ENCODE measurements around the gene DGKE.

Gene DGKE

DNA sequence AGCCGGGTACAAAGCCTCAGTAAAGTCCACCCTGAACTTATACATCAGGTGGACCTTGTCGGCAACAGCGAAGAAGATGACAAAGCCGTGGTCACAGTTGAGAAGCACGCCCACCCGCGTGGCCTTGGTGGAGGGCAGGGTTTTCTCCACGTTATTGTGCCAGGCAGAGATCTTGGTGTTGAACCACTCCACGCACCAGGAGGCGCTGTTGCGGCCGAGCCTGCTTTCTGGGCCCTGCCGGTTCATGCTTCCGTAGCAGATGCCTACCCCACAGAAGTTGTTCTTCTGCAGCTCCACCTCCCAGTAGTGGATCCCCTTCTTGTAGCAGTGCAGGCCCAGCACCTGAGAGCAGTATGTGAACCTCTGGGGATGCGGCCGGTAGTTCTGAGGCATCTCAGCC, 57.8 kb downstream of the DGKE start:
- DNase-seq: peak; percentile 33

GRCh38 chr17:56892333-56892732, 58.4 kb downstream of the DGKE start:
- DNase-seq: no peak

DNA sequence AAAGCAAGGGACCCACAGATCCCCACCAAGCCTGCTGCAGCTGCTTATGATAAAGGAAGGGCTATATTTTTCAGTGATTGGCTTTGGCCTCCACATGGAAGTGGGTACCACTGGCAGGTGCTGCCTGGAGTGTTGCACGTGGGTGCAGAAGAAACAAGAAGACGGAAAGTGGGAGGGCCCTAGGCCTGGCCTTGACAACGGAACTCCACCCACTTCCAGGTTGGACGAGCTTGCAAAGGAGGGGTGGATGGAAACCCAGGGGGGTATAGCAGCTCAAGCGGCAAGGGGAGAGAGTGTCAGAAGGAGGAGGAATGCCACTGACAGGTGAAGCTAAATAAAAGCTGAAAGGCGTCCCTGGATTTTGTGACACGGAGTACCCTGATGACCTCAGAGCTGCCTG, 59.6 kb downstream of the DGKE start:
- DNase-seq: no peak

DNA sequence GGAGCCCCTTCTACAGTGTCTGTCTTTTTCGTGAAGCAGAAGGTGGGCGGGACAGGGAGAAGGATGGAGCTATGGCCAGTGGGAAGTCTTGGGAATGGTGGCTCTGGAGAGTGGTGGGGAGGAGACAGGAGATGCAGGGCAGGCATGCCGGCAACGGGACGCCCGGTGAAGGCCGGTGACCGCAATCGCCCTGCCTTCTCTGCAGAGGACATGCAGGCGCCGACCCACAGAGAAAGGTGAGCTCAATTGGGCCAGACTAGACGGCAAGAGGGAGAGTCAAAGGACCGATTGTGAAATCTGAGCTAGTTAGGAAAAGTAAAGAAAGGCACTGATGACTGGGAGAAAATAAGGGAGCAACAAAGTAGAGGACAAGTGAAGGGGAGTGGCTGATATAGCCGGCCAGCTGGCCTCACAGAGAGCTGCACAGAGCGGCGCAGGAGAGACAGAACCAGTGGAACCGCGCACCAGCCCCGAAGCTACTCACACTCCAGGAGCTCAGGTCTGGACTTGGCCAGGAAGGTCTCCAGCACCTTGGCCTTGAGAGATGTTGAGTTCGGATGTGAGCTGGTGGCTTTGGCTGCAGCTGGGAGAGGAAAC, 61.0 kb downstream of the DGKE start:
- DNase-seq: no peak

- no peak for DNase-seq
Measured at GRCh38 chr17:56896217-56896967, 62.4 kb downstream of the DGKE start.

DNA sequence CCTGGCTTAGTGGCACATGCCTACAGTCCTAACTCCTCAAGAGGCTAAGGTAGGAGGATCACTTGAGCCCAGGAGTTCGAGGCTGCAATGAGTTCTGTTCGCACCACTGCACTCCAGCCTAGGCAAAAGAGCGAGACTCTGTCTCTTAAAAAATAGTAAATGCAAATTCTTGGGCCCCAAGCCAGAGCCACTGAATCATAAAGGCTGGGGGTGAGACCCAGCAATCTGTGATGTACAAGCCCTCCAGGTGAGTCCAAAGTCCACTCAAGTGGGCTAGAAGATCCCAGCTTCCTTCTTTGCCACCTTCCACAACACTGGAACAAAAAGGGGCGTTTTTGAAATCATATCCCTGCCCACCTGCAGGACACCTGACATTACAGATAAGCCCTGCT, 63.0 kb downstream of the DGKE start:
- DNase-seq: no peak

GRCh38 chr17:56897646-56898424, 63.9 kb downstream of the DGKE start:
- no peak for DNase-seq

- no peak for DNase-seq
Measured at GRCh38 chr17:56898874-56899273, 64.9 kb downstream of the DGKE start.

GRCh38 chr17:56899403-56899802, 65.5 kb downstream of the DGKE start:
- no peak for DNase-seq

DNA sequence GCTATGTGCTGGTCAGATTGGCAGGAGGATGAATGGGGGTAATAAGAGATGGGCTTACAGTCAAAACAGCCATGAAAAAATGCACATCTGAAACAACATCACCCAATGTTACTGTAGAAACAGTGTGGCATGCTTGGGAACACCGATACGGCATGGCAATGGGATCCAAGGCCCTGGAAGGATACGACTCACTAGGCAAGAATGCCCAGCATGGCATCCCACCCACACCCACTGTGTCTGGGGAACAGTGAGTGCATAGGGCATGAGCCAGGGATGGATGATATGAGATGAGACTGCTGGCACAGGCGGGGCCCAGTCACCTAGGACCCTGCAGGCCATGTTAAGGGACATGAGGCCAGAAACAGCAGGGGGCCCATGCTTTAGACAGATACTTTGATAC, 68.4 kb downstream of the DGKE start:
- DNase-seq: no peak

DNA sequence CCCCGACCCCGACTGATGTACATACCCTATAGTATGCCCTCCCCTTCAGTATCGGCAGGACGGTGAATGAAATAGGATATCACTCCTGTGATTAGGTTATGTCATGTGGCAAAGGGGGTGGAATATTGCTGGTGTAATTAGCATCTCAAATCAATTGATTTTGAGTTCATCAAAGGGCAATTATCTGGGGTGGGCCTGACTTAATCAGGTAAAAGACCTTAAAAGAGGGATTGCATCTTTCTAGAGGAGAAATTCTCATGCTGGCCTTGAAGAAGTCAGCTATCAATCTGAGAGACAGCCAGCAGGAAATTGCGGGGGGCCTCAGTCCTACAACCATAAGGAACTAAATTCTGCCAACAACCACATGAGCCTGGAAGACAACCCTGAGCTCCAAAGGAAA, 69.6 kb downstream of the DGKE start:
- no peak for DNase-seq

- no peak for DNase-seq
Measured at GRCh38 chr17:56908001-56908542, 74.1 kb downstream of the DGKE start.

DNA sequence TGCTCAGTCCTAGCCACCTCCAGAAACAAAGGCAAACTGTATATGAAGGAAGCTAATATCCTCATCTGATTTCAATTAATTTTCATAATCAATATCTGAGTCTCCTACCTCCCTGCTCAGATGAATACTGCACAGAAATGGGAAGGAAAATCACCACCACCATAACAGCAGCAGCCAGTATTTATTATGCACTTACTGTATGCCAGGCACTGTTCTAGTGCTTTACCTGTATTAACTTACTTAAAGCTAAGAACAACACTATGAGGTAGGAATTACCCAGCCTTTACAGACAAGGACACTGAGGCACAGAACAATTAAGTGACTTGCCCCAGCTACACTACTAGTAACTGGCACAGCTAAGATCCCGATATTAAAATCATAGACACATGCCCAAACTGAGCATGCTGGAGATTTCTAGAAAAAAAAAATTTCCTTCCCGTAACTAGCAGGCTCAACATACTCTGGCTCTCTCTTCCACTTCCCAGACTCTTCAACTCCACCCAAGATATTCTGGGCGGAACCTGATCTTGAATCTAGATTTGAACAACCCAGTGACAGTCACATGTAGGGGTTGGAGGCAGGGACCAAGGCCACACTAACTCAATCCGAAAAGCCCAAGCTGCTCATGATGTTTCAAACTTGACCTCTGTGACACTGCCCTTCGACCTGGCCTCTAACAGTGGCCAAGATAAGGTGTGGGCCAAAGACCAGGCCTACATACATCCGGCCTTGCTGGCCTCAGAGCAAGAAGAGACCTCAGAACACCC, 76.0 kb downstream of the DGKE start:
- DNase-seq: no peak

DNA sequence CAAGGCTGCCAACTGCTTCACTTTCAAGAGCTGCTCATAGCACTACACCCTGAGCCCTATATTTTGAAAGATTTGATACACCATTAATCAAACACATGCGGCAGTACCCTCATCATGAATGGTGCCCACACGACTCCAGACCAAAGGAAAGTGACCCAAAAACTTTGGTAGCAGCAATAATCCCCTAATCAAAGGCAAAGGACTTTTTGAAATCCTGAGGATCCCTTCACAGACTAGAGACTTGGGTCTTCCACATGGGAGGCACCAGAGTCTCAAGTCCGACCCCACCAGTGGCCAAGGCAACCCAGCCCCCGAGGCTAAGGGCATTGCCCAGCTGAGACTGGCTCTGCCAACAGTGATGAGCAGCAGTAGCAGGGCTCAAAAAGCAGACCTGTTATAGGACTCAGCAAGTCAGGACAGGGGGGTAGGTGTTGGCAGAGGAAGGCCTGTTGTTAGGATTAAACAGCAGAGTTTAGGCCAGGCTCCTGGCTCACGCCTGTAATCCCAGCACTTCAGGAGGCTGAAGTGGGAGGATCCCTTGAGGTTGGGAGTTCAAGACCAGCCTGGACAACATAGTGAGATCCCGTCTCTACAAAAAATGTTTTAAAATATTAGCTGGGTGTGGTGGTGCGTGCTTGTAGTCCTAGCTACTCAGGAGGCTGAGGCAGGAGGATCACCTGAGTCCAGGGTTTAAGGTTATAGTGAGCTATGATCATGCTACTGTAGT, 76.7 kb downstream of the DGKE start:
- no peak for DNase-seq

GRCh38 chr17:56912105-56912999, 78.4 kb downstream of the DGKE start:
- DNase-seq: no peak

DNA sequence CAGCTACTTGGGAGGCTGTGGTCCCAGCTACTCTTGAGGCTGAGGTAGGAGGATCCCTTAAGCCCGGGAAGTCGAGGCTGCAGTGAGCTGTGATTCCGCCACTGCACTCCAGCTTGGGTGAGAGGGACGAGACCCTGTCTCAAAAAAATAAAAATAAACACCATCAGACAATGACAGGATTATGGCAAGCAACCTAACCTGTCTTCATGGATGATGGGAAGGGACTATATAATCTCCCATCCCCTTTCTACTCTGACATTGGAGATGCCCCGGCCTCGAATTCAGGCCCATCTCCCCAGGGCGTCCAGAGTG, 79.0 kb downstream of the DGKE start:
- DNase-seq: no peak

- no peak for DNase-seq
Measured at GRCh38 chr17:56913353-56913866, 79.5 kb downstream of the DGKE start.

GRCh38 chr17:56913867-56914580, 80.1 kb downstream of the DGKE start, which contains the start of gene TRIM25:
Gene TRIM25 (minus strand): TSS chr17:56914049. CDS start chr17:56913988, 61 bp downstream.
- DNase-seq: peak; percentile 85

GRCh38 chr17:56914581-56915273, 80.8 kb downstream of the DGKE start:
- DNase-seq: no peak
